IMR-90 (cell line): ENCODE data around the gene IFRD1. TPM values are rescaled to one million over a fixed set of nuclear protein-coding genes. Genes with fewer than 3 reads are reported as not detected.

Experiments used
- MAZ ChIP-seq: IDR thresholded peaks from 2 replicates; pipeline ENCODE4 v1.6.1; 2012; ENCODE audit warnings: low read depth, mild to moderate bottlenecking, low read length, improper control_type of control experiment, moderate library complexity, borderline replicate concordance
- RCOR1 ChIP-seq: IDR thresholded peaks from 2 replicates; pipeline ENCODE4 v1.6.1; 2012; ENCODE audit warnings: mild to moderate bottlenecking, low read length, improper control_type of control experiment; ENCODE audit not compliant: insufficient replicate concordance
- polyA plus RNA-seq, 3 experiments: library from polyadenylated mRNA; depleted of rRNA; stranded (reverse); fragments of >200 nt; gene quantifications; 2 replicates each; pipeline ENCODE4 v1.2.3, GENCODE V29; 2012; ENCODE audit warnings: low replicate concordance in 1 of 3
- total RNA-seq: library from RNA; depleted of rRNA; stranded (reverse); fragments of >200 nt; gene quantifications from 2 replicates; pipeline ENCODE4 v1.2.3, GENCODE V29; 2012
- TF ChIP-seq, protein P1 (sequence below): fragments of 150-350 bp; IDR thresholded peaks from 2 replicates; pipeline ENCODE4 v1.6.1; 2017; ENCODE audit warnings: mild to moderate bottlenecking, antibody characterized with exemption, low read length, low read depth

IFRD1 gene
- total and polyA plus RNA-seq, 2 of the 4 experiments (the other 2 are of a cell fraction): 18.3 to 25.3 TPM

DNA sequence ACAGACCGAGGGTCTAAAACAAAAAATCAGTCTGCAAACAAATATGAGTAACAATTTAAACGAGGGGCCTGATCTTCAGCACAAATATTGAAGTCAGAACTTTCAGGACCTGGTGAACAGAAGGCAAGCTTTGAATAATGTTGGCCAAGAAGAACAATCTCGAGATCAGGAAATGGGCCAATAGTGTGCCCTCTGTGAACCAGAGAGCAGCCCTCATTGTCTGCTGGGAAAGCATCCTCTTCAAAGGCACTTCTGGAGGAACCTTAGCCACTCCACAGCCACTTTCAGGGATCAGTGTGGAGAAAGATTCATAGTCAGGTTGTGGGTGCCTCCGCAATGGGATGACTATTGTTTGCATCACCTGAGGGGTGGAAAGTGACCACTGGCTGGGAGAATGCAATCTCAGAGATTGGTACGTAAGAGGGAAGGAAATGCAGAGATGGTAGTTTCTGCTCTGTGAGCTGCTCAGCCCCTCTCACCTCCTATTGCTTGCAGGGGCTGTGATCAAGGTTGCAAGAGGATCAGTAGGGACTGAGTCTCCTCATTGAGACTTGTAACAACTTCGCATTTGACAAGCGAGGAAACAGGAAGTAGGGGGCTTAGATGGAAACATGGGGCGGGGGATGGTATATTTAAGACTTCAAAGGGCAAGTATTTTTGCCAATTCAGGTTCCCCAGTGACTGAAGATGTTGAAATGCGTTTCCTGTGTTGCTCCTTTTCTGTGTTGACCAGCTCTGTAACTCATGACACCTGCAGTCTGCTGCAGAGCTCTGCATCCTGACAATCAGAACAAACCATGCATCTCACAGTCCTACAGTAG, 28.4 kb upstream of the IFRD1 start (continued):
- TF ChIP-seq RCOR1: no peak
- TF ChIP-seq, protein P1, sequence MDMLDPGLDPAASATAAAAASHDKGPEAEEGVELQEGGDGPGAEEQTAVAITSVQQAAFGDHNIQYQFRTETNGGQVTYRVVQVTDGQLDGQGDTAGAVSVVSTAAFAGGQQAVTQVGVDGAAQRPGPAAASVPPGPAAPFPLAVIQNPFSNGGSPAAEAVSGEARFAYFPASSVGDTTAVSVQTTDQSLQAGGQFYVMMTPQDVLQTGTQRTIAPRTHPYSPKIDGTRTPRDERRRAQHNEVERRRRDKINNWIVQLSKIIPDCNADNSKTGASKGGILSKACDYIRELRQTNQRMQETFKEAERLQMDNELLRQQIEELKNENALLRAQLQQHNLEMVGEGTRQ: no peak
- no peak for TF ChIP-seq MAZ
